Right ventricle myocardium superior (tissue), 1 donor: ENCODE data around the gene NDUFAF3. TPM values are rescaled to one million over a fixed set of nuclear protein-coding genes. Genes with fewer than 3 reads are reported as not detected.

Source experiments
- ATAC-seq: fragments of 200-7000 bp; cut with Tn5 transposase; one replicate; pipeline ENCODE4 v1.9.1; 2020; ENCODE audit warnings: mild to moderate bottlenecking; ENCODE audit not compliant: poor library complexity
- DNase-seq: peaks from one replicate; pipeline ENCODE4 v3.0.0-alpha.2; 2020
- intact Hi-C: fragments of 100-400 bp; cut with DNase I; formaldehyde crosslinking; loops from one replicate; pipeline ENCODE4 v1.11.2; 2022
- microRNA-seq: library from miRNA; unstranded; fragments of <30 nt; microRNA quantifications from one replicate; pipeline ENCODE4 v1.2.0, GENCODE V29; 2020
- total RNA-seq: library from RNA; stranded (reverse); fragmentation: NEBNext Ultra II Directional; extraction: Animal tissue kit (Norgen Biotek cat#: 25700); gene quantifications from one replicate; pipeline ENCODE4 v1.2.1, GENCODE V29; 2021
- donor health status: DM: no; HTN: yes; CAD: no; lungs with severe emphysema.

NDUFAF3 gene
- total RNA-seq, 1 donor from 2014 or later: 165 TPM

DNA sequence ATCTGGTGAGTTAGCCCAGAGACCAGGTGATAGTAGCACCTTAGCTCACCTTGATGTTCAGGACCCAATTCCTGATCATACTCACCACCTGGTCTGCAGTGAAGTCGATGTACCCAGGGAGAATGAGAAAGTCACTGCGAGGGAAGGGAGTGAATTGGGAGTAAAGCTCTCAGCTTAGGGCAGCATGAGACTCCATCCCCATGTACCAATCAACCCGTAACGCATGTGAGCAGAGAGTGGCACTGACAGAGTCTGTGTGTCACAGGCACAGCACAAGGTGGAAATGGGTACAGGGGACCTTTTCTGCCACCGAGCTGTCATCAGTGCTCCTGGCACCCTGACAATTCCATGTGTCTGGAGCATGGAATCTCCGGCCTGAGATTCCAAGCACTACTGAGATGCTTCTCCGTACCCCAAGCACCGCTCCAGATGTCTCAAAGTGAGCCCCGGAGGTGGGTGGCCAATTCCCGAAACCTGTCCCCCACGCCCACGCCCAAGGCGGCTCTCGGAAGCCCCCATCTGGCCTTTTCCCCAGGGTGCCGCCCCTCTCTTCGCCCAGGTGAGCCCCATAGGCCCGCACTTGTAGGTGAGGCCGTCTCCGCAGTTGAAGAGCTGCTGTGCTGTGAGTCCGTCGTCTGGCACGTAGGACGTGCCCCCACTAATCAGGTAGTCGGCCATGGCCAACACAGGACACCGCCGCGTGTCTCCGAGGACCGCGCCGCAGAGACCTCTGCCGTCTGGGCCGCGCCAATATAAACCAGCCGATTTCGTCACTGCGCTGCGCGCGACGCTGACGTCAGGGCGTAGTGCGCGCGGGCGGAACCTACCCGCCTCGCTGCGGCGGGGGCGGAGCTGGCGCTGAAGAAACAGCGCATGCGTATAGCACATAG, 7.0 kb downstream of the NDUFAF3 start, which contains the start of gene IMPDH2:
Gene IMPDH2 (minus strand): TSS at position 726 of the 890 bp plus-strand sequence. CDS start 48 bp downstream, at position 678.
- intact Hi-C loops: no loop called here
- peak; percentile 98 for DNase-seq
- peak; percentile 96 for ATAC-seq

DNA sequence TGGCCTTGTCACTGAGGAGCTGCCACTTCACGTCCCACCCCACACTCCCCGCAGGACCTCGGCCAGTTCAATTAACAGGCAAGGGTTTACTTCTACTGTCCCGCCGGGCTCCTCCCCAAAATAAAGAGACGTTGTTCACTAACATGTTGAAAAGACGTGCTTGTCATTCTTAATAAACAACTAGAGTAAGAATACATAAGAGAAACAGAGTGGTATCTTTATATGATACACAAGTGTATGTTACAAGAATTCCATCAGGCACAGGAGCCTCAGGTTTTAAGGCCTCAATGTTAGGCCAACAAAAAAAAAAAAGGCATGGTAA, 7.6 kb downstream of the NDUFAF3 start:
- ATAC-seq (no peak), DNase-seq (no peak)
- intact Hi-C loops: no loop called here

DNA sequence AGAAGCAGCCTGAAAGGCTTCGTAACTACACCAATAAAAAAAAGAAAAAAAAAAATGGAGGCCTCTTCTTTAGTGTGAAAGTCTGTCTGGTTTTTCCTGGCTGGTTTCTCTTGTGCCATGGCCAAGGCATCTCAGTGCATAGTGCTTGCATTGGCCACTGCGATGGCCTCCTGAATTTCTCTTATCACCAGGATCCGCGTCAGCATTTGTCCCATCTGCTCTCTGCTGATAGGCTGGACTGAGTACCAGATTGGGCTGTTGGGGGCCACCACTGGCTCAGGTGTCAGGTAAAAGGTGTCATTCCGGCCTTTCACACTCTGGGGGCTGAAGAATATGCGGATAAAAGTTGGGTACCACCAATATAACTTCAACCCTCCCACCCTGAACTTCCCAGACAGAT, 8.4 kb downstream of the NDUFAF3 start:
- ATAC-seq: no peak
- no peak for DNase-seq
- intact Hi-C loops: no loop called here

DNA sequence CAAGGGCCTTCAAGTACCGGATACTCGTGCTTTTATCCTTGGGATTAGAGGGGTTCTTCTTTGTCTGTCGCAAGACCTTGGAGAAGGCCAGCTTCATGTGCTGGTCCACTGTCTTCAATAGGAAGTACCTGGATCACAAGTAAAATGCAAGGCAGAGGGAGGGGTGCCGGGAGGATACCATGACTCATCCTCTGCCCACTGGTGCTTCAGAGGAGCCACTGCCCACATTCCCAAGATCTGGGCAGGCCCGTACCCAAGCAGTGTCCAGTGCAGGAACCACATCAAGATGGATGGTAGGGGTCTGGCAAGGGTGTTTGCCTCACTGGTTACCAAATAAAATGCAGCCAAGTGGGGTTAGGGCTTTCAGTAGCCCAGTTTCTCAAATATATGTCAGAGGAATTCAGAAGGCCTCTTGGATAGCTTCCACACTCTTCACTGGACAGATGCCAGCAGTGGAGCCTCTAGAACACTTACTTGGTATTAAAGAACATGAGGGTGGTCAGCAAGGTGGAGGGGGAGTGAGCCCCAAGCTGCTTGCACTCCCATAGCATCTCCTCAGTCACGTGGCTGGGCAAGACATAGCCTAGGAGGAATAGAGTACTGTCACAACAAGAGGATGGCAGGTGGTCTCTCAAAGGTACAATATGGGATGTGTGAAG, 10.9 kb downstream of the NDUFAF3 start:
- ATAC-seq (no peak), DNase-seq (no peak)
- intact Hi-C loops: no loop called here

DNA sequence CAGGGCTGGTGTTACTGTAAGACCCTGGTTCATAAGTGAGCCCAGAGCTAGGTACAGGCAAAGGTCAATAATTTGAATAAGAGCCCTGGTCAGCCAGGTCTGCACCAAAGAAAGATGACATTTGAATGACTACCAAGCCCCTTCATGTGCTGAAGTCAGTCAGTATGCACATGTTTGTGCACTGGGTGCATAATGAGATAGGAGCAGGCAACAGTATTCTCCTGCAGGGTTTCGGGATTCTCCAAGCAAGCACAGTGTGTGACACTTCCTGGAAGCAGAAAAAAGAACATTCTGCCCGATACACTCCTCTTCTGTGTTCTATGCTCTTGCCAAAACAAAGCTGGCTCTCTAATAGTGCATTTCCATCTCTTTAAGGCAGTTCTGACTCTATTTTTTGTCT, 12.7 kb downstream of the NDUFAF3 start:
- intact Hi-C loops: no loop called here
- DNase-seq (no peak), ATAC-seq (no peak)

DNA sequence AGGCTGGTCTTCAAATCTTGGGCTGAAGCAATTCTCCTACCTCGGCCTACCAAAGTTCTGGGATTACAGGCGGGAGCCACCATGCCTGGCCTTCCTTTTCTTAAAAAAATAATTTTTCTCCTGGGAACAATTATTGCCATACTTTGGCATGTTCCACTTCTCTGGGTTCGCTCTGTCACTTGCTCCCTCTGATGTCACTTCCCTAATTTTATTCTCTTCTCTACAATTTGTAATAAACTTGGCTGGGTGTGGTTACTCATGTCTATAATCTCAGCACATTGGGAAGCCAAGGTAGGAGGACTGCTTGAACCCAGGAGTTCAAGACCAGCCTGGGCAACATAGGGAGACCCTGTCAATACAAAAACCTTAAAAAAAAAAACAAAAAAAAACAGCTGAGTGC, 13.4 kb downstream of the NDUFAF3 start:
- intact Hi-C loops: no loop called here
- no peak for ATAC-seq

DNA sequence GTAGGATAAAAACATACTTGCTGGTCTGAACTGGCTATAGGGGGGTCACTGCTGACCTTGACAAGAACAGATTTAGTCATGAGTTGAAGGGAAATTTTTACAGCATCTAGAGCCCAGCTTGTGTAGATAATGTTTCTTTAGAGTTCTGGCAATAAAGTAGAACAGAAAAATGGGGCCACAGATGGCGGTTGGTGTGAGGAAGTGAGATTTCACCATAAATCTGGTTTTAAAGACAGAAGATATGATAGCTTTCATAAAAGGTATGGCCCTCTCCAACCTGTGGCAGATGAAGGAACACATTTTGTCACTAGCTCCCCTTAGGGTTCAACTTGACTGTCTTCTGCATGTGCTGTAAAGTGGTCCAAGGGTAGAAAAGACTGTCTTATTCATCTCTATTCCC, 31.6 kb downstream of the NDUFAF3 start:
- intact Hi-C loops: no loop called here
- ATAC-seq (no peak), DNase-seq (no peak)

More for the DNA sequence above, 13.4 kb downstream of the NDUFAF3 start:
- DNase-seq: no peak

DNA sequence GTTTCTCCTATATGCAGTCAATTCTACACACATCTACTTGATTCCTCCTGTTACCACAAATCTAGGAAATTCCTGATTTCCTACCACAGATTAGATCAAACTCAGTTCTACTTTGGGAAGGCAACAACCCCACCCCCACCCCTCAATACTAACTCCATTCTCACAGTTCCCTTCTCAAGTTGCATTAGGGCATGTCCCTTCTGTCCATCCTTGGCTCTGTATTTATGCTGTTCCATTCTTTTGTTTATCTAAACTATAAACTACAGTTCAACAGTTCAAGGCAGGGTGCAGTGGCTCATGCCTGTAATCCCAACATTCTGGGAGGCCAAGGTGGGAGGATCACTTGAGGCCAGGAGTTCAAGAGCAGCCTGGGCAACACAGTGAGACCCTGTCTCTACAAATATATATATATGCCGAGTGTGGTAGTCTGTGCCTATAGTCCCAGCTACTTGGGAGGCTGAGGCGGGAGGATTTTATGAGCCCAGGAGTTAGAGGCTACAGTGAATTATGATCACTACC, 32.5 kb downstream of the NDUFAF3 start:
- DNase-seq: no peak
- intact Hi-C loops: no loop called here
- ATAC-seq: no peak

DNA sequence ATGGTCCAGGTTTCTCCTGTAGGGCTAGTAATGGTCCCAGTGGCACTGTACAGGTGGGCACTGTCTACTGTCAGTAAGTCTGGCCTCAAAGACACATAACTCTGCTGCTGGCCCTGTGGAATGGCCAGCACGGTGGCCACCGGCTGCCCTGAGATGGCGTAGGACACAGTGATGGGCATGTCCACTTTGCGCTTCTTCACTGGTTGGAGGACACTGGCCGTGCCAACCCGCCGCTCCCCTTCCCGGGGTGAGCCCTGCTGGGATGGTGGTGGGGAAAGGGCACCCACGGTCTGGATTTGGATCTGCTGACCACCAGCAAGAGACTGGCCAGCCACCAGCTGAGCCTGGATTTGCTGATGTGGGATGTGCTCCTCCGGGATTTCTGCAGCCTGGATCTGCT, 35.3 kb downstream of the NDUFAF3 start:
- no peak for DNase-seq
- intact Hi-C loops: no loop called here
- no peak for ATAC-seq

DNA sequence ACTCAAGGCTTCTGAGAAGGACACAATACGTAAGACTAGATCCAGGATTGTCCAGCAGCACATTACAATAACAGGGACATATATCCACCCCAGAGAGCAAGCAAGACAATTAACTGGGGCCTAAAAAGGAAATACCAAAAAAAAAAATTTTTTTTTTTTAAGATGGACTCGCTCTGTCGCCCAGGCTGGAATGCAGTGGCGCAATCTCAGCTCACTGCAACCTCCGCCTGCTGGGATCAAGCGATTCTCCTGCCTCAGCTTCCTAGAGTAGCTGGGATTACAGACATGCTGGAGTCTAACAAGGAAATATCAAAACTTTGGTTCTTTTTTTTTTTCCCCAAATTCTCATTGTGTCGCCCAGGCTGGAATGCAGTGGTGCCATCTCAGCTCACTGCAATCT, 36.1 kb downstream of the NDUFAF3 start:
- ATAC-seq (no peak), DNase-seq (no peak)
- intact Hi-C loops: no loop called here

Small RNA genes lying within 50 kb of the gene (microRNA-seq; reads per million reads assigned to microRNA genes)
- gene MIR191: 5,135 reads per million, percentile 92 among the genes with 10 or more reads in this experiment
- gene MIR425: 1,150 reads per million, percentile 84 among the genes with 10 or more reads in this experiment

Other genes starting within 250 kb of the NDUFAF3 start
- 50.0 TPM for gene PRKAR2A, start 174.2 kb upstream of the NDUFAF3 start, total RNA-seq
- 140 TPM for gene SLC25A20, start 123.2 kb upstream of the NDUFAF3 start, total RNA-seq
- gene ARIH2, start 103.3 kb upstream of the NDUFAF3 start, total RNA-seq: 164 TPM
- gene P4HTM, start 31.9 kb upstream of the NDUFAF3 start, total RNA-seq: 25.1 TPM
- 71.6 TPM for gene WDR6, start 14.7 kb upstream of the NDUFAF3 start, total RNA-seq
- 7.9 TPM for gene DALRD3, start 3.5 kb upstream of the NDUFAF3 start, total RNA-seq
- 58.5 TPM for gene IMPDH2, start 7.3 kb downstream of the NDUFAF3 start, total RNA-seq
- 46.2 TPM for gene QRICH1, start 72.0 kb downstream of the NDUFAF3 start, total RNA-seq
- gene QARS1, start 82.6 kb downstream of the NDUFAF3 start, total RNA-seq: 207 TPM
- gene USP19, start 98.7 kb downstream of the NDUFAF3 start, total RNA-seq: 55.5 TPM
- 568 TPM for gene LAMB2, start 110.9 kb downstream of the NDUFAF3 start, total RNA-seq
- 9.4 TPM for gene CCDC71, start 144.2 kb downstream of the NDUFAF3 start, total RNA-seq
- 129 TPM for gene KLHDC8B, start 149.5 kb downstream of the NDUFAF3 start, total RNA-seq